Measurements from ENCODE around the gene E2F4.

Gene E2F4

DNA sequence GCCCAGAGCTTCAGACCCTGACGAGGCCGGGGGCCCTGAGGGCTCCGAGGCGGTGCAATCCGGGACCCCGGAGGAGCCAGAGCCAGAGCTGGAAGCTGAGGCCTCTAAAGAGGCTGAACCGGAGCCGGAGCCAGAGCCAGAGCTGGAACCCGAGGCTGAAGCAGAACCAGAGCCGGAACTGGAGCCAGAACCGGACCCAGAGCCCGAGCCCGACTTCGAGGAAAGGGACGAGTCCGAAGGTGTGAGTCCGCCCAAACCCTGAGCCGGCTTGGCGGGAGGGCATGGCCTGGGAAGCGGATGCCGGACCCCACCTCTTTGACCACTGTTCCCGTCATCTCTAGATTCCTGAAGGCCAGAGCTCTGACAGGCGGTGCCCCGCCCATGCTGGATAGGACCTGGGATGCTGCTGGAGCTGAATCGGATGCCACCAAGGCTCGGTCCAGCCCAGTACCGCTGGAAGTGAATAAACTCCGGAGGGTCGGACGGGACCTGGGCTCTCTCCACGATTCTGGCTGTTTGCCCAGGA is 17.2 kb upstream of the E2F4 start:
- H3K4me3 ChIP-seq (ENCODE audit: low read length in 2 of 2) = peak overlapping the region; percentile 12 to 45
- no peak overlapping the region for H2BK12ac ChIP-seq (ENCODE audit: low read length)
- H3K18ac ChIP-seq (ENCODE audit: low read length) = peak overlapping the region; percentile 85
- no peak overlapping the region for H3K4ac ChIP-seq (ENCODE audit: low read length)
- DNase-seq (ENCODE audit: low spot score) = no peak
- peak overlapping the region; percentile 43 for H2BK5ac ChIP-seq (ENCODE audit: low read length)
- no peak overlapping the region for H3K23ac ChIP-seq (ENCODE audit: low read depth, low read length, poor library complexity)
- H4K8ac ChIP-seq (ENCODE audit: low read depth, low read length) = no peak overlapping the region
- no peak overlapping the region for H3K27ac ChIP-seq (replicated peaks; ENCODE audit: low read length)
- peaks cover 2 to 11% of the 10 kb centered on the region in 2 donors for H3K36me3 ChIP-seq (replicated peaks in 1 of 2; ENCODE audit: control insufficient read depth in 2 of 2, insufficient read depth in 2 of 2, low read length in 2 of 2)
- H2AFZ ChIP-seq (ENCODE audit: low read length) = peak overlapping the region; percentile 94
- no peak overlapping the region for H2BK120ac ChIP-seq (ENCODE audit: low read depth, low read length)
- peak overlapping the region; percentile 25 for H3K14ac ChIP-seq (ENCODE audit: low read length)
- H3K79me1 ChIP-seq (ENCODE audit: low read depth, low read length) = no peaks in the 10 kb centered on the region
- no peaks in the 10 kb centered on the region for H3K9me3 ChIP-seq (replicated peaks in 1 of 2; ENCODE audit: control insufficient read depth in 2 of 2, insufficient read depth in 1 of 2, low read depth in 1 of 2, low read length in 2 of 2)
- peak overlapping the region; percentile 88 for H3K4me2 ChIP-seq (ENCODE audit: insufficient read depth, low read length, poor library complexity, severe bottlenecking)
- H3K27me3 ChIP-seq (ENCODE audit: control insufficient read depth in 3 of 3, insufficient read depth in 3 of 3, low read depth in 1 of 3, low read length in 3 of 3) = peaks cover 9 to 93% (median 12%) of the 10 kb centered on the region in 3 experiments
- WGBS, 2 donors (ENCODE audit: extremely low coverage in 2 of 2, insufficient read length in 2 of 2, insufficient replicate concordance in 1 of 2) = no CpG with 5 or more reads among the region's 31 CpGs
- peak overlapping the region; percentile 49 for H2AK5ac ChIP-seq (ENCODE audit: low read depth, low read length)
- H4K91ac ChIP-seq (ENCODE audit: low read depth, low read length, poor library complexity) = no peak overlapping the region
- no peak overlapping the region for H3K9ac ChIP-seq (ENCODE audit: low read depth, low read length, poor library complexity)
- H3K4me1 ChIP-seq (ENCODE audit: control insufficient read depth in 2 of 2, insufficient read depth in 1 of 2, low read depth in 1 of 2, low read length in 2 of 2) = peaks cover 13 to 23% of the 10 kb centered on the region in 2 donors
- H2BK15ac ChIP-seq (ENCODE audit: low read length) = peak overlapping the region; percentile 8

DNA sequence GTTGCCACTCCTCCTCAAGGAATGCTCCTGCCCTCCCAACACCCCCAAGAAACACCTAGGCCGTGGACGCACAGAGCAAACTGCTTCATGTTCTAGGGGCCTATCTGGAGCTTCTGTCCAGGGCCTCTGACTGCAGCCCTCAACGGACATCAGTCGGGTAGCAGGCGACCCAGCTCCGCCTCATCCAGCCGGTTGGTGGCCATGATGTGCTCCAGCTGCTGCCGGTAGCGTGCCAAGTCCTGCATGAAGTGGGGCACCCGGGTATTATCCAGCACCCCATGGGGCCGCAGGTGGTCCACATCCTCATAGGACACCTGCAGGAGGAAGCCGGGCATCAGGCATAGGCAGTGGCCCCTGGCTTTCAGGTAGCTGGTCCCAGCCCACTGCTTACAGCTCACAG is 15.3 kb upstream of the E2F4 start:
- H2BK12ac ChIP-seq (ENCODE audit: low read length) = no peak overlapping the region
- H3K27me3 ChIP-seq (ENCODE audit: control insufficient read depth in 3 of 3, insufficient read depth in 3 of 3, low read depth in 1 of 3, low read length in 3 of 3) = peaks cover 9 to 78% (median 10%) of the 10 kb centered on the region in 3 experiments
- no peak overlapping the region for H3K4me3 ChIP-seq (ENCODE audit: low read length in 2 of 2)
- H4K8ac ChIP-seq (ENCODE audit: low read depth, low read length) = no peak overlapping the region
- H4K91ac ChIP-seq (ENCODE audit: low read depth, low read length, poor library complexity) = no peak overlapping the region
- H3K4me2 ChIP-seq (ENCODE audit: insufficient read depth, low read length, poor library complexity, severe bottlenecking) = no peak overlapping the region
- H3K4ac ChIP-seq (ENCODE audit: low read length) = no peak overlapping the region
- no peaks in the 10 kb centered on the region for H3K79me1 ChIP-seq (ENCODE audit: low read depth, low read length)
- H2AFZ ChIP-seq (ENCODE audit: low read length) = no peak overlapping the region
- no peak for DNase-seq (ENCODE audit: low spot score)
- H3K36me3 ChIP-seq (replicated peaks in 1 of 2; ENCODE audit: control insufficient read depth in 2 of 2, insufficient read depth in 2 of 2, low read length in 2 of 2) = peaks cover 2 to 19% of the 10 kb centered on the region in 2 donors
- no peak overlapping the region for H2BK5ac ChIP-seq (ENCODE audit: low read length)
- no peak overlapping the region for H2BK120ac ChIP-seq (ENCODE audit: low read depth, low read length)
- H3K9me3 ChIP-seq (replicated peaks in 1 of 2; ENCODE audit: control insufficient read depth in 2 of 2, insufficient read depth in 1 of 2, low read depth in 1 of 2, low read length in 2 of 2) = no peaks in the 10 kb centered on the region
- H3K14ac ChIP-seq (ENCODE audit: low read length) = no peak overlapping the region
- H3K27ac ChIP-seq (replicated peaks; ENCODE audit: low read length) = no peak overlapping the region
- WGBS, 2 donors (ENCODE audit: extremely low coverage in 2 of 2, insufficient read length in 2 of 2, insufficient replicate concordance in 1 of 2) = no CpG with 5 or more reads among the region's 12 CpGs
- H2AK5ac ChIP-seq (ENCODE audit: low read depth, low read length) = no peak overlapping the region
- H3K9ac ChIP-seq (ENCODE audit: low read depth, low read length, poor library complexity) = no peak overlapping the region
- no peak overlapping the region for H2BK15ac ChIP-seq (ENCODE audit: low read length)
- H3K18ac ChIP-seq (ENCODE audit: low read length) = no peak overlapping the region
- H3K23ac ChIP-seq (ENCODE audit: low read depth, low read length, poor library complexity) = no peak overlapping the region
- peaks cover 11 to 14% of the 10 kb centered on the region in 2 donors for H3K4me1 ChIP-seq (ENCODE audit: control insufficient read depth in 2 of 2, insufficient read depth in 1 of 2, low read depth in 1 of 2, low read length in 2 of 2)

DNA sequence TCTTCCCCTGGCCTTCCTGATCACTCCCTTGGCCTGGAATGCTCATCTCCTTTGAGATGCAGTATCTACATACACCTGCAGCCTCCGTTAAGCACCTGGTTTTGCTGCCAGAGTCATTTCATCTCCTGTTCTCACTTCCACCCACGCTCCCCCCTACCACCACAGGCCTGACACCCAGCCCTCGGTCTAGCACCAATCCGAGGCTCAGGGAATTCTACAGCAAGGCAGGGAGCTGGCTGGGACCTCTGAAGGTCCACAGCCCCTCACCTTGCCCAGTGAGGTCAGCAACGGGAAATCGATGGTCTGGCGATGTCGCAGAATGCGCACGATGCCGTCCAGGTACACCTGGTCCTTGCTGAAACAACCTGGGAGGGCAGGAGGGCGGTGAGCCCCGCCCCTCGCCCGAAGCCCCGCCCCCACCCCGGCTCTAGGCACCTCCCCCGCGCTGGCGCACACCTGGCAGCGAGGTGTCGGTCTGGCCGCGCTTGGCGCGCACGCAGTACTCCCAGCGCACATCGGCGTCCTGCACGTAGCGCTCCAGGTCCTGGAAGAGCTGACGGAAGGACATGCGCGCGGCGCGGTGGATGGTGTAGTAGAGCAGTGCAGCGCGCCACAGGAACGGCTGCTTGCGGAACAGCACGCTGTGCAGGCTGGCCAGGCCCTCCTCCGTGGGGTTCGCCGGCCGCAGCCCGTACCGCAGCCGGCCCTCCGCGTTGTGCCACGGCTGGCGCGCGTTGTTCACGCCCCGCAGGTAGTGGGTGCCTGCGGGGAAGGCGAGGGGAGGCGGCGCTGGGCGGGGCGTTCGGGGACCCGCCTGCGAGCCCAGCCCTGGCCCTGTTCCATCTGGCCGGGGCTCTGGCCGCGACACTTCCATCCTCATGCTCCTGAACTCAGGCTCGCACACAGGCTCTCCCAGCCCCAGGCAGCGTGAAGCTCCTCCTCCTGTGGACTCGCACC is 13.9 kb upstream of the E2F4 start:
- Histone ChIP-seq H3K79me1 (ENCODE audit: low read depth, low read length) (no peaks in the 10 kb centered on the region), H3K4me1 (ENCODE audit: control insufficient read depth in 2 of 2, insufficient read depth in 1 of 2, low read depth in 1 of 2, low read length in 2 of 2) (peaks cover 16 to 18% of the 10 kb centered on the region in 2 donors), H4K8ac (ENCODE audit: low read depth, low read length) (no peak overlapping the region), H3K36me3 (replicated peaks in 1 of 2; ENCODE audit: control insufficient read depth in 2 of 2, insufficient read depth in 2 of 2, low read length in 2 of 2) (peaks cover 2 to 19% of the 10 kb centered on the region in 2 donors), H3K4ac (ENCODE audit: low read length) (no peak overlapping the region), H3K14ac (ENCODE audit: low read length) (no peak overlapping the region), H2BK15ac (ENCODE audit: low read length) (no peak overlapping the region), H2BK120ac (ENCODE audit: low read depth, low read length) (no peak overlapping the region), H2AK5ac (ENCODE audit: low read depth, low read length) (no peak overlapping the region), H3K27me3 (ENCODE audit: control insufficient read depth in 3 of 3, insufficient read depth in 3 of 3, low read depth in 1 of 3, low read length in 3 of 3) (peaks cover 8 to 67% (median 9%) of the 10 kb centered on the region in 3 experiments), H3K27ac (replicated peaks; ENCODE audit: low read length) (no peak overlapping the region), H3K23ac (ENCODE audit: low read depth, low read length, poor library complexity) (peak overlapping the region; percentile 59), H3K9me3 (replicated peaks in 1 of 2; ENCODE audit: control insufficient read depth in 2 of 2, insufficient read depth in 1 of 2, low read depth in 1 of 2, low read length in 2 of 2) (no peaks in the 10 kb centered on the region), H3K18ac (ENCODE audit: low read length) (peak overlapping the region; percentile 80), H3K9ac (ENCODE audit: low read depth, low read length, poor library complexity) (peak overlapping the region; percentile 88), H2BK5ac (ENCODE audit: low read length) (no peak overlapping the region), H4K91ac (ENCODE audit: low read depth, low read length, poor library complexity) (no peak overlapping the region), H3K4me2 (ENCODE audit: insufficient read depth, low read length, poor library complexity, severe bottlenecking) (peak overlapping the region; percentile 77), H3K4me3 (ENCODE audit: low read length in 2 of 2) (peak overlapping the region in 1 of 2 donors; percentile 74), H2BK12ac (ENCODE audit: low read length) (no peak overlapping the region), H2AFZ (ENCODE audit: low read length) (no peak overlapping the region)
- DNase-seq (ENCODE audit: low spot score) = no peak
- no CpG with 5 or more reads among the region's 73 CpGs for WGBS, 2 donors (ENCODE audit: extremely low coverage in 2 of 2, insufficient read length in 2 of 2, insufficient replicate concordance in 1 of 2)

All from neuronal stem cell (in vitro differentiated cells).